T-cell (primary cell): Measurements from ENCODE around the gene LGALS14. TPM values are rescaled to one million over a fixed set of nuclear protein-coding genes. Genes with fewer than 3 reads are reported as not detected.

Source experiments
- ATAC-seq, 4 experiments: fragments of 200-7000 bp in 3 of 4; fragments of 150-1000 bp in 1 of 4; cut with Tn5 transposase; replicated peaks in 1 of 4; 1 replicate in 3 of 4; 2 replicates in 1 of 4; pipeline ENCODE4 v1.10.0; 2021; ENCODE audit warnings: moderate library complexity in 3 of 4, mild to moderate bottlenecking in 2 of 4, moderate number of reproducible peaks in 1 of 4
- CTCF ChIA-PET, 2 donors: fragments of 300-600 bp; sonication (Branson Sonifier 250); formaldehyde crosslinking; loops; one replicate each; lab custom pipeline; 2022; ENCODE audit warnings: antibody characterized with exemption in 2 of 2; lab: Charles Lee
- POLR2A ChIA-PET, 2 donors: fragments of 300-600 bp; sonication (Branson Sonifier 250); formaldehyde crosslinking; loops; one replicate each; lab custom pipeline; 2022; ENCODE audit warnings: antibody characterized with exemption in 2 of 2; lab: Charles Lee
- DNase-seq, 35 experiments: peaks; one replicate each; pipeline versions ENCODE4 v3.0.0 to v3.0.0-alpha.2; 2013 to 2023
- H3K27ac ChIP-seq: one replicate; pipeline ENCODE4 v1.5.1; 2013; ENCODE audit warnings: low read length
- H3K27me3 ChIP-seq, 2 experiments: replicated peaks in 1 of 2; 1 replicate in 1 of 2; 2 replicates in 1 of 2; pipeline versions ENCODE4 v1.6.1 to v1.7.0; 2013; ENCODE audit warnings: low read length in 1 of 2, mixed read lengths in 1 of 2; ENCODE audit not compliant: control insufficient read depth in 2 of 2, insufficient read depth in 2 of 2; ENCODE audit errors: extremely low read depth in 1 of 2
- H3K36me3 ChIP-seq, 2 donors: 1 replicate in 1 of 2; 2 replicates in 1 of 2; pipeline versions ENCODE4 v1.6.1 to v1.7.0; 2013; ENCODE audit warnings: low read length in 1 of 2; ENCODE audit not compliant: control insufficient read depth in 2 of 2, insufficient read depth in 1 of 2; ENCODE audit errors: extremely low read depth in 1 of 2
- H3K4me1 ChIP-seq, 2 experiments: 1 replicate in 1 of 2; 2 replicates in 1 of 2; pipeline versions ENCODE4 v1.6.1 to v1.7.0; 2013; ENCODE audit warnings: low read length in 2 of 2, mixed read lengths in 1 of 2; ENCODE audit not compliant: insufficient read depth in 2 of 2, control insufficient read depth in 1 of 2; ENCODE audit errors: extremely low read depth in 1 of 2
- H3K4me3 ChIP-seq, 2 donors: 1 replicate in 1 of 2; 2 replicates in 1 of 2; pipeline versions ENCODE4 v1.5.1 to v1.7.0; 2013; ENCODE audit warnings: mild to moderate bottlenecking in 2 of 2, low read length in 1 of 2, moderate library complexity in 1 of 2; ENCODE audit not compliant: control insufficient read depth in 1 of 2; ENCODE audit errors: extremely low read depth in 1 of 2
- H3K9me3 ChIP-seq: 2 replicates; pipeline ENCODE4 v1.7.0; 2013
- H3K27ac Mint-ChIP-seq, 2 donors: one replicate each; pipeline ENCODE4 v1.8.0; 2020 to 2021; ENCODE audit warnings: mild to moderate bottlenecking in 2 of 2, mixed read lengths in 2 of 2
- H3K27me3 Mint-ChIP-seq, 2 donors: one replicate each; pipeline ENCODE4 v1.8.0; 2021 to 2022; ENCODE audit warnings: mixed read lengths in 2 of 2
- H3K36me3 Mint-ChIP-seq: one replicate; pipeline ENCODE4 v1.8.0; 2021; ENCODE audit warnings: mixed read lengths
- H3K4me1 Mint-ChIP-seq, 3 donors: one replicate each; pipeline ENCODE4 v1.8.0; 2020 to 2022; ENCODE audit warnings: mixed read lengths in 3 of 3, mild to moderate bottlenecking in 1 of 3
- H3K4me3 Mint-ChIP-seq, 3 donors: one replicate each; pipeline ENCODE4 v1.8.0; 2020 to 2022; ENCODE audit warnings: mild to moderate bottlenecking in 3 of 3, mixed read lengths in 3 of 3, moderate library complexity in 3 of 3
- H3K9me3 Mint-ChIP-seq, 3 donors: one replicate each; pipeline ENCODE4 v1.8.0; 2020 to 2022; ENCODE audit warnings: mixed read lengths in 3 of 3
- WGBS: methylation state at CpG from one replicate; pipeline ENCODE4 v1.1.5; 2013; ENCODE audit warnings: missing lambda C conversion rate; ENCODE audit not compliant: insufficient coverage; 5-methylcytosine and 5-hydroxymethylcytosine counted together
- total RNA-seq, 35 experiments: library from RNA in 6 of 35; stranded (reverse) in 6 of 35; fragments of 120-200 nt in 1 of 35; gene quantifications; one replicate each; pipeline versions ENCODE4 v1.2.1 to v1.2.4 and lab custom pipeline; 2013 to 2026

LGALS14 gene
- total RNA-seq, 5 donors from 2014 or later (not counting 1 experiment from before 2014, with no cell fraction given): 0.49 to 1.2 TPM; not detected in 3

DNA sequence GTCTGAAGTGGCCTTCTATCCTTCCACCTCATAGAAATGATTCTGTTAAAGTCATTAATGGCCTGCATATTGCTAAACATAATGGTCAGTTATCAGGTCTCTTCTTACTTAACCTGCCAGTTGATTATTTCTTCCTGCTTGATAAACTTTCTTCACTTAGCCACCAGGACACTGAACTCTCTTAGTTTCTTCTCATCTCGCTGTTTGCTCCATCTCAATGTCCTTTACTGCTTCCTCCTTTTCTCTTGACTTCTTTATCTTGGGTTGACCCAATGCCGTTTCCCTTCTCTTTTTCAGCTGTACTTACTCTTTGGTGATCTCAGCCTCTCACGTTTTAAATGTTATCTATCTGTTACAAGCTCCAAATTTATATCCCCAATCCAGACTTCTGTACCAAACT is 50.7 kb downstream of the LGALS14 start:
- Histone ChIP-seq H3K27ac (no peak overlapping the region), H3K4me1 (no peaks in the 10 kb centered on the region), H3K36me3 (no peaks in the 10 kb centered on the region), H3K9me3 (no peaks in the 10 kb centered on the region), H3K4me3 (no peak overlapping the region), H3K27me3 (peaks cover 3 to 28% of the 10 kb centered on the region in 2 experiments)
- DNase-seq (no peak), ATAC-seq (no peak)
- Mint-ChIP-seq H3K9me3 (no peaks in the 10 kb centered on the region), H3K4me3 (no peak overlapping the region), H3K27me3 (peaks cover 24 to 35% of the 10 kb centered on the region in 2 donors), H3K27ac (no peak overlapping the region), H3K36me3 (no peaks in the 10 kb centered on the region), H3K4me1 (no peaks in the 10 kb centered on the region)
- ChIA-PET CTCF (interaction anchor here in 1 of 2 donors (0.6 kb wide), 1 partner anchor 84 kb away, joined by 3 read pairs; no protein-coding TSS in a partner anchor), POLR2A (interaction anchor here in 1 of 2 donors (0.5 kb wide), 1 partner anchor 26 kb away, joined by 4 read pairs; no protein-coding TSS in a partner anchor)
- 46% methylated on average over 3 of the region's 3 CpGs for WGBS

Other genes starting within 250 kb of the LGALS14 start
- gene TIMM50, start 223.6 kb upstream of the LGALS14 start, total RNA-seq: 10 to 100 TPM; 50.5 to 53.7 (median 53.0) TPM
- gene DLL3, start 205.5 kb upstream of the LGALS14 start, total RNA-seq: under 1 TPM in 2 of 5 donors, not detected in 3; 0.16 to 0.20 TPM
- not detected for gene SELENOV, start 189.3 kb upstream of the LGALS14 start, total RNA-seq
- gene EID2B, start 171.6 kb upstream of the LGALS14 start, total RNA-seq: 1 to 10 TPM; 4.1 to 6.3 (median 5.8) TPM
- 10 to 100 TPM; 14.4 to 21.9 (median 19.8) TPM for gene EID2, start 164.3 kb upstream of the LGALS14 start, total RNA-seq
- not detected for gene LGALS13, start 102.0 kb upstream of the LGALS14 start, total RNA-seq
- gene LGALS16, start 48.6 kb upstream of the LGALS14 start, total RNA-seq: not detected
- gene CLC, start 33.5 kb downstream of the LGALS14 start, total RNA-seq: 1 to 10 TPM in 3 of 5 donors, under 1 TPM in 1, not detected in 1; 0.72 to 2.8 (median 1.4) TPM
- gene LEUTX, start 74.4 kb downstream of the LGALS14 start, total RNA-seq: not detected
- 10 to 100 TPM; 18.9 to 38.4 (median 28.0) TPM for gene DYRK1B, start 129.7 kb downstream of the LGALS14 start, total RNA-seq
- 100 to 1,000 TPM; 291 to 348 (median 299) TPM for gene FBL, start 141.9 kb downstream of the LGALS14 start, total RNA-seq
- 10 to 100 TPM; 12.6 to 88.0 (median 43.3) TPM for gene FCGBP, start 230.2 kb downstream of the LGALS14 start, total RNA-seq